HTR-8/SVneo (cell line): Measurements from ENCODE around the gene UBAC1.
"Not testable (repeated sequence)": the region's sequence is repeated elsewhere in the genome, so short reads cannot be mapped to it uniquely, and the experiment has no call there.

ENCODE experiments used
- DNase-seq: peaks from one replicate; pipeline ENCODE4 v3.0.0; 2011; ENCODE audit warnings: low spot score, mixed read lengths; ENCODE audit not compliant: insufficient read length
- FAIRE-seq: peaks from 2 replicates; lab custom pipeline; 2011; peaks lifted over from hg19 to GRCh38; lab: Jason Lieb, UNC

Gene UBAC1

GRCh38 chr9:135980926-135981630 is 19.9 kb upstream of the UBAC1 start:
- no peak for DNase-seq
- no peak for FAIRE-seq

- DNase-seq: no peak
- no peak for FAIRE-seq
Measured at GRCh38 chr9:135979547-135980166, 18.5 kb upstream of the UBAC1 start.

- FAIRE-seq: no peak
- DNase-seq: no peak
Measured at GRCh38 chr9:135978642-135979546, 17.7 kb upstream of the UBAC1 start.

GRCh38 chr9:135976944-135977343 is 15.8 kb upstream of the UBAC1 start:
- FAIRE-seq (no peak), DNase-seq (no peak)

GRCh38 chr9:135976531-135976930 is 15.4 kb upstream of the UBAC1 start:
- no peak for FAIRE-seq
- no peak for DNase-seq

- FAIRE-seq: no peak
- no peak for DNase-seq
Measured at GRCh38 chr9:135975834-135976233, 14.7 kb upstream of the UBAC1 start.

- FAIRE-seq (no peak), DNase-seq (no peak)
Measured at GRCh38 chr9:135974220-135974573, 13.0 kb upstream of the UBAC1 start.

GRCh38 chr9:135973277-135974219 is 12.4 kb upstream of the UBAC1 start:
- FAIRE-seq: no peak
- DNase-seq: no peak

GRCh38 chr9:135971892-135972291 is 10.7 kb upstream of the UBAC1 start:
- no peak for FAIRE-seq

GRCh38 chr9:135971111-135971766 is 10.1 kb upstream of the UBAC1 start:
- DNase-seq: no peak
- FAIRE-seq: no peak

More at GRCh38 chr9:135971892-135972291, 10.7 kb upstream of the UBAC1 start:
- DNase-seq: no peak

GRCh38 chr9:135970128-135970815 is 9.1 kb upstream of the UBAC1 start:
- no peak for FAIRE-seq
- DNase-seq: no peak

GRCh38 chr9:135969064-135969683 is 8.0 kb upstream of the UBAC1 start:
- FAIRE-seq: no peak
- DNase-seq: no peak

- no peak for FAIRE-seq
- no peak for DNase-seq
Measured at GRCh38 chr9:135968601-135969000, 7.4 kb upstream of the UBAC1 start.

GRCh38 chr9:135968083-135968476 is 6.9 kb upstream of the UBAC1 start:
- DNase-seq (no peak), FAIRE-seq (no peak)

GRCh38 chr9:135966916-135967260 is 5.7 kb upstream of the UBAC1 start:
- not testable (repeated sequence) for FAIRE-seq, DNase-seq

GRCh38 chr9:135965124-135965756 is 4.1 kb upstream of the UBAC1 start:
- no peak for FAIRE-seq

GRCh38 chr9:135963938-135964337 is 2.8 kb upstream of the UBAC1 start:
- FAIRE-seq: no peak
- DNase-seq: no peak

More at GRCh38 chr9:135965124-135965756, 4.1 kb upstream of the UBAC1 start:
- no peak for DNase-seq

- FAIRE-seq (no peak), DNase-seq (no peak)
Measured at GRCh38 chr9:135963338-135963737, 2.2 kb upstream of the UBAC1 start.
